Type B pancreatic cell (in vitro differentiated cells): ENCODE data around the gene CPNE4. TPM values are rescaled to one million over a fixed set of nuclear protein-coding genes. Genes with fewer than 3 reads are reported as not detected.

Experiments used
- DNase-seq: peaks from one replicate; pipeline ENCODE4 v3.0.0; 2021; ENCODE audit warnings: mixed read lengths; ENCODE audit not compliant: unreplicated experiment; ENCODE audit errors: extremely low spot score
- H3K27ac Mint-ChIP-seq: 2 replicates; pipeline ENCODE4 v1.8.0; 2021; ENCODE audit warnings: mild to moderate bottlenecking, mixed read lengths
- H3K27me3 Mint-ChIP-seq: 2 replicates; pipeline ENCODE4 v1.8.0; 2021; ENCODE audit warnings: mixed read lengths
- H3K36me3 Mint-ChIP-seq: 2 replicates; pipeline ENCODE4 v1.8.0; 2021; ENCODE audit warnings: mixed read lengths
- H3K4me1 Mint-ChIP-seq: one replicate; pipeline ENCODE4 v1.8.0; 2021; ENCODE audit warnings: mixed read lengths; ENCODE audit not compliant: unreplicated experiment
- H3K4me3 Mint-ChIP-seq: 2 replicates; pipeline ENCODE4 v1.8.0; 2021; ENCODE audit warnings: mild to moderate bottlenecking, mixed read lengths
- H3K9me3 Mint-ChIP-seq: 2 replicates; pipeline ENCODE4 v1.8.0; 2021; ENCODE audit warnings: mixed read lengths
- CTCF ChIP-seq: fragments of 200-600 bp; sonication (generic); conservative IDR thresholded peaks from 2 replicates; pipeline ENCODE4 v1.5.0; 2021; ENCODE audit warnings: antibody characterized with exemption, mild to moderate bottlenecking
- total RNA-seq: library from RNA; stranded (reverse); gene quantifications from 2 replicates; pipeline ENCODE4 v1.2.1, GENCODE V29; 2021; ENCODE audit warnings: low replicate concordance

The CPNE4 gene
- total RNA-seq, 1 donor from 2014 or later: 5.2 TPM

GRCh38 chr3:131789188-131789587, 245.6 kb downstream of the CPNE4 start:
- no peaks in the 10 kb centered on the region for H3K36me3 Mint-ChIP-seq
- no peaks in the 10 kb centered on the region for H3K4me1 Mint-ChIP-seq
- no peaks in the 10 kb centered on the region for H3K9me3 Mint-ChIP-seq
- H3K4me3 Mint-ChIP-seq: no peak overlapping the region
- H3K27ac Mint-ChIP-seq: no peak overlapping the region
- peaks cover 13% of the 10 kb centered on the region for H3K27me3 Mint-ChIP-seq
- DNase-seq: no peak
- TF ChIP-seq CTCF: no peak

- no peak for DNase-seq
- H3K4me1 Mint-ChIP-seq: no peaks in the 10 kb centered on the region
- peaks cover 9% of the 10 kb centered on the region for H3K27me3 Mint-ChIP-seq
- TF ChIP-seq CTCF: no peak
- no peaks in the 10 kb centered on the region for H3K36me3 Mint-ChIP-seq
- no peak overlapping the region for H3K27ac Mint-ChIP-seq
- H3K4me3 Mint-ChIP-seq: no peak overlapping the region
- H3K9me3 Mint-ChIP-seq: no peaks in the 10 kb centered on the region
Observed at GRCh38 chr3:131786386-131786785, 248.4 kb downstream of the CPNE4 start.

- Mint-ChIP-seq H3K9me3 (peaks cover 5% of the 10 kb centered on the region), H3K4me1 (no peaks in the 10 kb centered on the region), H3K36me3 (no peaks in the 10 kb centered on the region), H3K27me3 (peaks cover 3% of the 10 kb centered on the region), H3K4me3 (no peak overlapping the region), H3K27ac (no peak overlapping the region)
- TF ChIP-seq CTCF: no peak
- DNase-seq: no peak
Observed at GRCh38 chr3:131782751-131783150, 252.1 kb downstream of the CPNE4 start.

- no peak for TF ChIP-seq CTCF
- no peaks in the 10 kb centered on the region for H3K36me3 Mint-ChIP-seq
- H3K4me1 Mint-ChIP-seq: no peaks in the 10 kb centered on the region
- peaks cover 10% of the 10 kb centered on the region for H3K9me3 Mint-ChIP-seq
- H3K4me3 Mint-ChIP-seq: no peak overlapping the region
- peaks cover 4% of the 10 kb centered on the region for H3K27me3 Mint-ChIP-seq
- H3K27ac Mint-ChIP-seq: no peak overlapping the region
- no peak for DNase-seq
Observed at GRCh38 chr3:131778526-131778925, 256.3 kb downstream of the CPNE4 start.

- no peak for DNase-seq
- Mint-ChIP-seq H3K27me3 (peaks cover 7% of the 10 kb centered on the region), H3K36me3 (no peaks in the 10 kb centered on the region), H3K4me3 (no peak overlapping the region), H3K4me1 (peaks cover 4% of the 10 kb centered on the region), H3K27ac (no peak overlapping the region), H3K9me3 (peaks cover 10% of the 10 kb centered on the region)
- TF ChIP-seq CTCF: no peak
Observed at GRCh38 chr3:131775650-131776049, 259.2 kb downstream of the CPNE4 start.
